DOHH2 (cell line): ENCODE measurements around the gene CDKN1A.

Experiments used
- CTCF ChIP-seq: fragments of 200-600 bp; sonication (generic); IDR thresholded peaks from one replicate; pipeline ENCODE4 v1.5.1; 2014; ENCODE audit warnings: antibody characterized with exemption, mild to moderate bottlenecking, low read depth, low read length; ENCODE audit not compliant: poor library complexity, severe bottlenecking
- EZH2phosphoT487 ChIP-seq: fragments of 200-600 bp; sonication (generic); IDR thresholded peaks from 2 replicates; pipeline ENCODE4 v1.6.1; 2017; ENCODE audit warnings: borderline replicate concordance, mild to moderate bottlenecking, antibody characterized with exemption, low read length, moderate library complexity, mixed read lengths

DNA sequence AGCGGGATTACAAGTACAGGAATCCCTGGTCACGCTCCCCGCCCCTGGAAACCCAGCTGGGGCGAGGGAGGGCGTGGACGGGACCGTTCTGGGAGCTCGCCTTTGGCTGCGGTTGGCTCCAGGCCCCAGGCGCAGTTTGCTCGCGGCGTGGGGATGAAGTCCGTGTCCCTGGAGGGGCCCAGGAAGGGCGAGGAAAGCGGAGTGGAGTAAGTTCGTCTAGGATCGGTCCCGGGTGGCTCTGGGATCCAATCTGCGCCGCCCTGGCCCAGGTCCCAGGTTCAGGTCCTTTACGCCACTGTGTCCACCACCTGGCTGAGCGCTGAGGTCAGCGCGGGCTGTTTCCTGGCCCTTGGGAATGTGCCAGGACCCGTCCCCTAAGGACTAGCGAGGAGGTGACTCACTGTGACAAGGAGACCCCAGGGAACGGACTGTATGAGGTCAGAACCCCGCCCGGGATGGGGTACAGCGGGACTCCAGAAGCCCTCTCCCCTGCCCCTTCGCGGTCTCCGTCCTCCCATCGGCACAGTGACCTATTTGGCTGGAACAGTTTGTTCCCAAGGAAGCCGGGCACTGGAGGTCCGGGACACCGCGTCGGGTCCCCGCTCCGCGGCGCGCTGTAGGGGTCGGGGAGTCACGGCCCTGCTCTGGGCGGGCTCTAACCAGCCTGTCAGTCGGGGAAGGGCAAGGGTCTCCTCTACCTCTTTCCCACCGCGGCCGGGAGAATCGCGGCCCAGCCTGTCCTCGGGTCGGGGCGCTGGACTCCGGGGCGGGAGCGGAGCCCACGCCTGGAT is 724 bp downstream of the CDKN1A start:
- TF ChIP-seq CTCF, result no peak
- no peak for TF ChIP-seq EZH2phosphoT487
